ENCODE data around the gene NANOG.

- no peak for TF ChIP-seq CTCF (conservative IDR thresholded peaks at IDR 0.05)
- no peak for TF ChIP-seq ZFX (IDR thresholded peaks at IDR 0.05)
These were observed 7.9 kb upstream of the NANOG start for GRCh38 chr12:7781274-7781673.
